SW480 (cell line): ENCODE measurements around the gene ROR2.
A peak's percentile ranks its signal among the peaks of the same experiment; 100 is the strongest.
"Not testable (repeated sequence)": the region's sequence is repeated elsewhere in the genome, so short reads cannot be mapped to it uniquely, and the experiment has no call there.

Experiments
- DNase-seq: peaks from one replicate; pipeline ENCODE4 v3.0.0-alpha.2; 2016; ENCODE audit warnings: low spot score

Gene ROR2

GRCh38 chr9:91629718-91630117 lies 320.3 kb downstream of the ROR2 start:
- no peak for DNase-seq

DNA sequence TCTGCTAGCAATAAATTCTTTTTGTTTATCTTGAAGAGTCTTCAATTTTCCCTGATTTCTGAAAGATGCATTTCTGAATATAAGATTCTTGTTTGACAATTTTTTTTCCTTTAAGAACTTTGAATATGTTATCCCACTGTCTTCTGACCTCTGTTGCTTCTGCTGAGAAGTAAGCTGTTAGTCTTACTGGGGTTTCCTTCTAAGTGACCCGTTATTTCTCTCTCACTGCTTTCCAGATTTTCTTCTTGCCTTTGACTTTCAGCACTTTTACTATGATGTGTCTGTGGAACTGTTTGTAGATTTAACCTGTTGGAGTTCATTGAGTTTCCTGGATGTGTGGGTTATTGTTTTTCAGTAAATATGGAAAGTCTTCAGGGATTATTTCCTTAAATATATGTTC lies 321.1 kb downstream of the ROR2 start:
- DNase-seq, result no peak

GRCh38 chr9:91625331-91625730 lies 324.7 kb downstream of the ROR2 start:
- DNase-seq, result no peak

- DNase-seq, result no peak
Observed at GRCh38 chr9:91623004-91623403, 327.0 kb downstream of the ROR2 start.

GRCh38 chr9:91622121-91622520 lies 327.9 kb downstream of the ROR2 start:
- not testable (repeated sequence) for DNase-seq

DNA sequence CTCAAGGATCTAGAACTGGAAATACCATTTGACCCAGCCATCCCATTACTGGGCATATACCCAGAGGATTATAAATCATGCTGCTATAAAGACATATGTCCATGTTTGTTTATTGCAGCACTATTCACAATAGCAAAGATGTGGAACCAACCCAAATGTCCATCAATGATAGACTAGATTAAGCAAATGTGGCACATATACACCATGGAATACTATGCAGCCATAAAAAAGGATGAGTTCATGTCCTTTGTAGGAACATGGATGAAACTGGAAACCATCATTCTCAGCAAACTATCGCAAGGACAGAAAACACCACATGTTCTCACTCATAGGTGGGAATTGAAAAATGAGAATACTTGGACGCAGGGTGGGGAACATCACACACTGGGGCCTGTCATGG lies 336.0 kb downstream of the ROR2 start:
- DNase-seq, result not testable (repeated sequence)

- no peak for DNase-seq
Observed at GRCh38 chr9:91611582-91611981, 338.4 kb downstream of the ROR2 start.

DNA sequence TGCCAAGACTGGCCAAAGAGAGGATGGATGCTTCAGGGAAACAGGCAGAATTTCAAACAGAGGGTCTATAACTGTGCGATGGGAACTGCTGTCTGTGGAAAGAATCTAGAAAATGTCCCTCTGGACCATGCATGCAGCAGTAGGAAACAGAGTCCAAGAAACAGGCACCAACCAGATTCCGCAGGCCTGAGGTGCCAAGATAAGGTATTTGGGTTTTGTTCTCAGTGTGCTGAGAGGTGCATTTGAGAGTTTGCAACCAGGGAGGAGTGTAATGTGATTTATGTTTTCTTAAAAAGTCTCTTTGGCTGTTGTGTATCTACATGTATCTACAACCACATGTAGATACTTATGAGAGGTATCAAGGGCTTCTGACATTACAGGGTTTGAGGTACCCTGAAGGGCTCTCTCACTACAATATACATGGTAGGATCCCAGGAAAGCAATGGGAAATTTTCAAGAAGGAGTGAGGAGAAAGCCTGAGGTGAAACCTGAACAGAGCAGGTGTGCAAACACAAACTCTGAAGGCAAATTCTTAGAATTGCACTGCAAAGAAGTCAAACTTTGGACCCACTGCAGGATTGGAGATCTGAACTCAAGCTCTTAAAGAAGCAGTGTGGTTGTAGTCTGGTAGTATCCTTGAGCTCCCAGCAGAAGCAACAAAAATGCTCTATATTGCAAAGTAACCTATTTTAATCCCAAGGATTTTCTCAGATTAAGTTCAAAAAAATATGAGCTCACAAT lies 343.6 kb downstream of the ROR2 start:
- DNase-seq, result no peak

DNA sequence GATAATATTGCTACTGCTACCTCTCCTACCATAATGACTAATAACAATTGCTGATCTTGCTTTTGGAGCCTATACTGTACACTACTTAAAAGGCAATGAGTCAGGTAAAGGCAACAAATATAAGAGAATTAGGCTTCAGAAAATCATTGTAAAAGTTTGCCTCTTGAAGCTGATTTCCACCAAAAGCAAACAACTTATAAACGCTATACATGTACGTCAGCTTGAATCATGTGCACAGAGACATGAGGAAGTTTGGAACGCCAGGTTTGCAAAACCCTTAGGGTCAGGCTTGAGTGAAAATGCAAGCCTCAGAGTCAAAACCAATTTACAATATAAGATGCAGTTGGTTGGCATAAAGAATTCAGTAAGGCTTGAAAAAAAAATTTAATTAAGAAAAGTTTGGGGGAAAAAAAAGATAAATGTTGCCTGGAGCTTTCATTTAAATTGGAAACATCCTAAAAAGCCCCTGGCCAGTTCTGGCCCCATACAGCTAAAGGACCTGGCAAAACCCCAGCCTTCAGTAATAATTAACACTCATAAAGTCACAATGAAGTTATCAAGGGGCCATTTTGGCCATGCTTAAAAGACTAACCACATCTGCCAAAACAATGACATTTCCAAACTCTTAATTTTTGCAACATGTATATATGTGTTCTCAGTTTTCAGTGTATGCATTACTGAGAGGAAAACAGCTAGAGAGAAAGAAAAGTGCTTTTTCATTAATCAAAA lies 345.4 kb downstream of the ROR2 start:
- no peak for DNase-seq

- no peak for DNase-seq
Observed at GRCh38 chr9:91603932-91604331, 346.1 kb downstream of the ROR2 start.

GRCh38 chr9:91599564-91599963 lies 350.5 kb downstream of the ROR2 start:
- DNase-seq, result no peak

- DNase-seq, result no peak
Observed at GRCh38 chr9:91591627-91592026, 358.4 kb downstream of the ROR2 start.

GRCh38 chr9:91589101-91589553 lies 360.9 kb downstream of the ROR2 start:
- DNase-seq, result no peak

GRCh38 chr9:91586282-91586681 lies 363.7 kb downstream of the ROR2 start:
- peak; percentile 92 for DNase-seq

DNA sequence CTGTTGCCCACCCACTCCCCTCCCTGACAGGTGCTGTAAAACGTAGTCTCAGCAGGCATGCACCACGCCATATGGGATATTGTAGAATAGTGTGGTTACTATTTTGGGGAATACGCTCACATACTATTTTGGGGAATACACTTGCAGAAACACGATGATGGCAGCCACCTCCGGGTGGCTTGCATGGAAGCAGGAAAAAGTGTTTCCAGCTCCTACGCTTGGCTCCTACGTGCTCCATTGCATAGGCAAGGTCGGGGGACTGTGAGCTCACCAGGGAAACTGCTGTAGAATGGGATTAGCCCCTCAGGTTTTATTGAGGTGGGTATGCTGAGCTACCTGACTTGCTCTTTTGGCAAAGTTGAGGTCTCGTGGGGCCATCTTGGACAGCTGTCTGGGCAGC lies 366.1 kb downstream of the ROR2 start:
- DNase-seq, result no peak

DNA sequence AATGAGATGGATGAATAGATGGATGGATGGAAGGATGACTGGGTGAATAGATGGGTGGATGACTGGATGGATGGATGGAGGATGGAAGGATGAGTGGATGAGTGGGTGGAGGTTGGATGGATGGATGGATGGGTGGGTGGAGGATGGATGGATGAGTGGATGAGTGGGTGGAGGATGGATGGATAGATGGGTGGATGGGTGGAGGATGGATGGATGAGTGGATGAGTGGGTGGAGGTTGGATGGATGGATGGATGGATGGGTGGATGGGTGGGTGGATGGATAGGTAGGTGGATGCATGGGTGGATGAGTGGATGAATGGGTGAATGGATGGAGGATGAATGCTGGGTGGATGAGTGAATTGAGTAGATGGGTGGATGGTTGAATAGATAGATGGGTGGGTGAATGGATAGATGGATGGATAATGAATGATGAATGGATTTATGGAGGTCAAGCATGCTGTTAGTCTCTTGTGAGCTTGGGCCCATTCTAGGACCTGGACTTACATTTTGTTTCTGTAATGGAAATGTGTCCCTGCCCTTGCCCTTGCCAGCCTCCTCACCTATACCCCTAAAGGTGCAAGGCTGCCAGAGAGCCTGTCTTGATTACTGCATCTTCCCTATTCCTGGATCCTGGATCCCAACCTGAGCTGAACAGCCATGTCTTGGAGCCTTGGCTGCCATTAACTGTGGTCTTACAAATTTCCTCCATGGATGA lies 366.7 kb downstream of the ROR2 start:
- DNase-seq, result no peak

- no peak for DNase-seq
Observed at GRCh38 chr9:91582181-91582580, 367.8 kb downstream of the ROR2 start.

DNA sequence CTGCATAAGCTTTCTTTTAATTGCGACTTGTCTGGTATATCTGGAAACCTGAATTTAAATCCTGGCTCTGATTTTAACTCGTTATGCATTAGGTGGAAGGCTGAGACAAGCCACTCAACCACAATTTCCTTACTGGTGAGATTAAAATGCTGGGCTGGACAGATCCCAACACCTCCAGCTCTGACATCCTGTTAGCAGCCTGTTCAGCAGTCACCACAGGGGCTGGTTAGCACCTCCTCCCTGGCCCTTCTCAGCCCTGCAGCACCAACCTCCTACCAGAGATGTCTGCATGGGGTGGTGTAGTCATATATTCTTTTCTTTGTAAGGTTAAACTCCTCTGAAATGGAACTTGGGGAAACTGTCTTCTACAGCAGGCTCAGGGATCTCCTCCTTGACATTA lies 369.9 kb downstream of the ROR2 start:
- peak; percentile 12 for DNase-seq

DNA sequence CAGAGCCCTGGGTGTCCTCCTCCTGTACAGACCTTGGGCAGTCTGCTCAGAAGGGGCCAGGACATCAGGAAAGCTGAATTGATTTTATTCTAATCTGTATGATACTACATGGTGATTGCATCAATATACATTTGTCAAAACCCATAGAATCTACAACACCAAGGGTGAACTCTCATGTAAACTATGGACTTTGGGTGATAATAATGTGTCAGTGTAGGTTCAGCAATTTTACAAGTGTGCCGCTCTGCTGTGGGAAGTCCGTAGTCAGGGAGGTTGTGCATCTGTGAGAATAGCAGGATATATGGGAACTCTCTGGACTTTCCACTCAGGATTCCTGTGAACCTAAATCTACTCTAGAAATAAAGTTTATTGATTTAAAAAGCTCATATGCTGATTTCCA lies 371.1 kb downstream of the ROR2 start:
- DNase-seq, result no peak

DNA sequence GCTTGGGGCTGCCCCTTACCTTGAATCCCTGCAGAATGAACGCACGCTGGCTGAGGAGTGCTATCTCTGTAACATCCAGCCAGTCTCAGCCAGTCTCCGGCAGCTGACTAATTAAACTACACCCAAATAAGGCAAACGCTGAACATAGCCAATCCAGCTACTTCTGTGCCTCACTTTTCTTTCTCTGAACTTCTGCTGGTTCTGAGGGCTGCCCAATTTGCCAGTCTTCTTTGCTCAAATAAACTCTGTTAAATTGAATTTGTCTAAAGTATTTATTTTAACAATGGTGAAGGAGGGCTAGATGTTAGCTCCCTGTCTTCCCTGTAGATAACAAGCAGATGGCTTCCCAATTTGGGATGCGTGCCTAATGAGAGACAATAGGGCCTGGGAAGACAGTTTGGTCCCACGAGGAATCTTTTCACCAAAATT lies 372.4 kb downstream of the ROR2 start:
- DNase-seq, result no peak

DNA sequence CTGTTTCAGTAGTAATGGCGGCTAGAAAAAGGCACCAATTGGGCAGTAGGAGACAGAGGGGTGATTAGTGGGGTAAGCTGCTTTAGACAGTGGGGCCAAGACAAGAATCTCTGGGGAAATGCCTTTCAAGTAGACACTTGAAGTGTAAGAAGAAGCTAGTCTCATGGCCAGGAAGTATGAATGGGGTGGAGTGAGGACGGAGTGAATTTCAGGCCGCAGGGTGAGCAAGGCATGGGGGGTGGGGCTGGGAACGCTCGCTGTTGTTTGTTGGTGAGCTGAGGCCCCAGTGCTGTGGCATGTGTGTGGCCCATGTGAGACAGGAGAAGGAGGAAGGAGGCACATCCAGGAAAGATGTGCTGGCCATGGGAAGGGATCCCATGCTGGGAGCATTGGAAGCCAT lies 377.2 kb downstream of the ROR2 start:
- no peak for DNase-seq

- no peak for DNase-seq
Observed at GRCh38 chr9:91572044-91572443, 378.0 kb downstream of the ROR2 start.

- no peak for DNase-seq
Observed at GRCh38 chr9:91571036-91571435, 379.0 kb downstream of the ROR2 start.
